Measurements from ENCODE around the gene CIBAR2.

CIBAR2 gene

GRCh38 chr16:85061566-85061965, 50.7 kb downstream of the CIBAR2 start (continued):
- TF ChIP-seq ZNF488 (tag by site-specific recombination; IDR thresholded peaks at IDR 0.05) (no peak), ZSCAN18 (tag by site-specific recombination; IDR thresholded peaks at IDR 0.05) (no peak), ZNF274 (IDR thresholded peaks at IDR 0.05; ENCODE audit: low read length) (no peak), ZNF274 (tag by site-specific recombination; IDR thresholded peaks at IDR 0.05; ENCODE audit: borderline replicate concordance) (no peak), ZNF16 (tag by site-specific recombination; IDR thresholded peaks at IDR 0.05; ENCODE audit: low read depth) (no peak), ZNF449 (tag by site-specific recombination; IDR thresholded peaks at IDR 0.05) (no peak), ZNF645 (tag by site-specific recombination; IDR thresholded peaks at IDR 0.05) (no peak), ZNF510 (tag by site-specific recombination; IDR thresholded peaks at IDR 0.05; ENCODE audit: insufficient replicate concordance) (no peak), ZBTB49 (tag by site-specific recombination; IDR thresholded peaks at IDR 0.05; ENCODE audit: low read depth) (no peak), ZNF660 (tag by site-specific recombination; IDR thresholded peaks at IDR 0.05) (no peak), YY2 (tag by site-specific recombination; IDR thresholded peaks at IDR 0.05) (no peak), ZNF132 (tag by site-specific recombination; IDR thresholded peaks at IDR 0.05; ENCODE audit: borderline replicate concordance) (no peak)

GRCh38 chr16:85058909-85059308, 53.4 kb downstream of the CIBAR2 start:
- POLR2A ChIA-PET = no interaction called here
- Histone ChIP-seq H3K27ac (ENCODE audit: extremely low read depth, low read depth, low read length) (no peak overlapping the region), H3K4me3 (ENCODE audit: low read depth, low read length) (no peak overlapping the region), H3K36me3 (ENCODE audit: control insufficient read depth in 2 of 2, insufficient read depth in 1 of 2, low read length in 2 of 2) (no peaks in the 10 kb centered on the region), H3K9me3 (ENCODE audit: control insufficient read depth, insufficient read depth, low read depth, low read length) (no peaks in the 10 kb centered on the region), H3K4me1 (ENCODE audit: control insufficient read depth, insufficient read depth, low read length) (peaks cover 4% of the 10 kb centered on the region)
- CTCF ChIA-PET = interaction anchor here (1.2 to 4.3 kb wide), 2 partner anchors 27 to 557 kb away, joined by 3 to 23 read pairs; no protein-coding TSS in a partner anchor
- TF ChIP-seq ZNF114 (tag by site-specific recombination; IDR thresholded peaks at IDR 0.05) = no peak
- TF ChIP-seq ZNF560 (tag by site-specific recombination; IDR thresholded peaks at IDR 0.05; ENCODE audit: borderline replicate concordance) = no peak
- no peak for TF ChIP-seq ZNF184 (tag by site-specific recombination; IDR thresholded peaks at IDR 0.05)
- TF ChIP-seq ZNF16 (tag by site-specific recombination; IDR thresholded peaks at IDR 0.05; ENCODE audit: low read depth) = no peak
- no peak for TF ChIP-seq SP3 (tag by site-specific recombination; IDR thresholded peaks at IDR 0.05)
- no peak for TF ChIP-seq ZNF624 (tag by site-specific recombination; IDR thresholded peaks at IDR 0.05)
- TF ChIP-seq ZBTB17 (tag by site-specific recombination; IDR thresholded peaks at IDR 0.05) = no peak
- no peak for TF ChIP-seq HIC1 (tag by site-specific recombination; IDR thresholded peaks at IDR 0.05)
- TF ChIP-seq ZBTB21 (tag by site-specific recombination; IDR thresholded peaks at IDR 0.05) = no peak
- TF ChIP-seq KLF7 (tag by site-specific recombination; IDR thresholded peaks at IDR 0.05; ENCODE audit: borderline replicate concordance) = no peak
- no peak for TF ChIP-seq ZNF777 (tag by site-specific recombination; IDR thresholded peaks at IDR 0.05; ENCODE audit: borderline replicate concordance)
- TF ChIP-seq ZNF146 (tag by site-specific recombination; IDR thresholded peaks at IDR 0.05) = no peak
- TF ChIP-seq GLI2 (tag by site-specific recombination; IDR thresholded peaks at IDR 0.05; ENCODE audit: borderline replicate concordance, low read depth) = no peak
- TF ChIP-seq ZNF23 (tag by site-specific recombination; IDR thresholded peaks at IDR 0.05; ENCODE audit: borderline replicate concordance) = no peak
- no peak for TF ChIP-seq ZNF394 (tag by site-specific recombination; IDR thresholded peaks at IDR 0.05; ENCODE audit: borderline replicate concordance)
- no peak for TF ChIP-seq ZNF785 (tag by site-specific recombination; IDR thresholded peaks at IDR 0.05)
- TF ChIP-seq BCL11A (tag by site-specific recombination; IDR thresholded peaks at IDR 0.05; ENCODE audit: low read depth) = no peak
- no peak for TF ChIP-seq ZNF549 (tag by site-specific recombination; IDR thresholded peaks at IDR 0.05)
